Panc1 (cell line): ENCODE measurements around the gene TSPAN3.

Experiments
- SIN3A ChIP-seq: IDR thresholded peaks from 2 replicates; pipeline ENCODE4 v1.6.1; 2012; ENCODE audit warnings: low read depth, mild to moderate bottlenecking, low read length, moderate library complexity, borderline replicate concordance; ENCODE audit not compliant: insufficient read depth
- TCF7L2 ChIP-seq: IDR thresholded peaks from 2 replicates; pipeline ENCODE4 v1.6.1; 2011; ENCODE audit warnings: mild to moderate bottlenecking, low read depth, low read length, inconsistent platforms
- TF ChIP-seq, protein P1 (sequence below): fragments of 450-650 bp; IDR thresholded peaks from 2 replicates; pipeline ENCODE4 v1.5.1; 2017; ENCODE audit warnings: mild to moderate bottlenecking
- TF ChIP-seq, protein P2 (sequence below), 2 experiments: IDR thresholded peaks; 2 replicates each; pipeline ENCODE4 v1.6.1; 2011 to 2012; ENCODE audit warnings: low read depth in 2 of 2, control low read depth in 1 of 2, low read length in 1 of 2, mild to moderate bottlenecking in 1 of 2, moderate library complexity in 1 of 2; ENCODE audit not compliant: insufficient read depth in 1 of 2

DNA sequence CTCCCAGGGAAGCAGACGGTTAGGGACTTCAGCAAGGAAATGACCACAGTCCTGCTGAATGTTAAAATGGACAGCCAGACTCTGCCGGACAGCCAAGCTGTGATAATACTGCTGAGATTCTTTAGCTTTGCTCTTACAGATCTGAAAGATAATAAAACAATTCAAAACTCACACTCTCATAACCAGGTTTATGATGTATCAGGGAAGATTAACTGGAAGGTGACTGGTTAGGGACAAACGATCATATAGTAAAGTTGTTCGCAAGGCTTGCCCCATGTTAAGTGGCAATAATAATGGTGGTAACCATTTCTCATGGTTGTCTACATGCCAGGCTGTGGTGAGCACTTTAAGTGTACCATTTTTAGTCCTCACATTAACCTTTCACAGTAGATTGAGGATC, 44.3 kb upstream of the TSPAN3 start:
- TF ChIP-seq, protein P1, sequence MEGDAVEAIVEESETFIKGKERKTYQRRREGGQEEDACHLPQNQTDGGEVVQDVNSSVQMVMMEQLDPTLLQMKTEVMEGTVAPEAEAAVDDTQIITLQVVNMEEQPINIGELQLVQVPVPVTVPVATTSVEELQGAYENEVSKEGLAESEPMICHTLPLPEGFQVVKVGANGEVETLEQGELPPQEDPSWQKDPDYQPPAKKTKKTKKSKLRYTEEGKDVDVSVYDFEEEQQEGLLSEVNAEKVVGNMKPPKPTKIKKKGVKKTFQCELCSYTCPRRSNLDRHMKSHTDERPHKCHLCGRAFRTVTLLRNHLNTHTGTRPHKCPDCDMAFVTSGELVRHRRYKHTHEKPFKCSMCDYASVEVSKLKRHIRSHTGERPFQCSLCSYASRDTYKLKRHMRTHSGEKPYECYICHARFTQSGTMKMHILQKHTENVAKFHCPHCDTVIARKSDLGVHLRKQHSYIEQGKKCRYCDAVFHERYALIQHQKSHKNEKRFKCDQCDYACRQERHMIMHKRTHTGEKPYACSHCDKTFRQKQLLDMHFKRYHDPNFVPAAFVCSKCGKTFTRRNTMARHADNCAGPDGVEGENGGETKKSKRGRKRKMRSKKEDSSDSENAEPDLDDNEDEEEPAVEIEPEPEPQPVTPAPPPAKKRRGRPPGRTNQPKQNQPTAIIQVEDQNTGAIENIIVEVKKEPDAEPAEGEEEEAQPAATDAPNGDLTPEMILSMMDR, result no peak
- TF ChIP-seq, protein P2, sequence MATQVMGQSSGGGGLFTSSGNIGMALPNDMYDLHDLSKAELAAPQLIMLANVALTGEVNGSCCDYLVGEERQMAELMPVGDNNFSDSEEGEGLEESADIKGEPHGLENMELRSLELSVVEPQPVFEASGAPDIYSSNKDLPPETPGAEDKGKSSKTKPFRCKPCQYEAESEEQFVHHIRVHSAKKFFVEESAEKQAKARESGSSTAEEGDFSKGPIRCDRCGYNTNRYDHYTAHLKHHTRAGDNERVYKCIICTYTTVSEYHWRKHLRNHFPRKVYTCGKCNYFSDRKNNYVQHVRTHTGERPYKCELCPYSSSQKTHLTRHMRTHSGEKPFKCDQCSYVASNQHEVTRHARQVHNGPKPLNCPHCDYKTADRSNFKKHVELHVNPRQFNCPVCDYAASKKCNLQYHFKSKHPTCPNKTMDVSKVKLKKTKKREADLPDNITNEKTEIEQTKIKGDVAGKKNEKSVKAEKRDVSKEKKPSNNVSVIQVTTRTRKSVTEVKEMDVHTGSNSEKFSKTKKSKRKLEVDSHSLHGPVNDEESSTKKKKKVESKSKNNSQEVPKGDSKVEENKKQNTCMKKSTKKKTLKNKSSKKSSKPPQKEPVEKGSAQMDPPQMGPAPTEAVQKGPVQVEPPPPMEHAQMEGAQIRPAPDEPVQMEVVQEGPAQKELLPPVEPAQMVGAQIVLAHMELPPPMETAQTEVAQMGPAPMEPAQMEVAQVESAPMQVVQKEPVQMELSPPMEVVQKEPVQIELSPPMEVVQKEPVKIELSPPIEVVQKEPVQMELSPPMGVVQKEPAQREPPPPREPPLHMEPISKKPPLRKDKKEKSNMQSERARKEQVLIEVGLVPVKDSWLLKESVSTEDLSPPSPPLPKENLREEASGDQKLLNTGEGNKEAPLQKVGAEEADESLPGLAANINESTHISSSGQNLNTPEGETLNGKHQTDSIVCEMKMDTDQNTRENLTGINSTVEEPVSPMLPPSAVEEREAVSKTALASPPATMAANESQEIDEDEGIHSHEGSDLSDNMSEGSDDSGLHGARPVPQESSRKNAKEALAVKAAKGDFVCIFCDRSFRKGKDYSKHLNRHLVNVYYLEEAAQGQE (IDR thresholded peaks at IDR 0.05; ENCODE audit: insufficient read depth in 1 of 2, low read depth in 2 of 2, low read length in 1 of 2), result no peak
- TF ChIP-seq TCF7L2, result no peak
- TF ChIP-seq SIN3A, result no peak
